ENCODE measurements around the gene DDA1.

- TF ChIP-seq, protein P1, sequence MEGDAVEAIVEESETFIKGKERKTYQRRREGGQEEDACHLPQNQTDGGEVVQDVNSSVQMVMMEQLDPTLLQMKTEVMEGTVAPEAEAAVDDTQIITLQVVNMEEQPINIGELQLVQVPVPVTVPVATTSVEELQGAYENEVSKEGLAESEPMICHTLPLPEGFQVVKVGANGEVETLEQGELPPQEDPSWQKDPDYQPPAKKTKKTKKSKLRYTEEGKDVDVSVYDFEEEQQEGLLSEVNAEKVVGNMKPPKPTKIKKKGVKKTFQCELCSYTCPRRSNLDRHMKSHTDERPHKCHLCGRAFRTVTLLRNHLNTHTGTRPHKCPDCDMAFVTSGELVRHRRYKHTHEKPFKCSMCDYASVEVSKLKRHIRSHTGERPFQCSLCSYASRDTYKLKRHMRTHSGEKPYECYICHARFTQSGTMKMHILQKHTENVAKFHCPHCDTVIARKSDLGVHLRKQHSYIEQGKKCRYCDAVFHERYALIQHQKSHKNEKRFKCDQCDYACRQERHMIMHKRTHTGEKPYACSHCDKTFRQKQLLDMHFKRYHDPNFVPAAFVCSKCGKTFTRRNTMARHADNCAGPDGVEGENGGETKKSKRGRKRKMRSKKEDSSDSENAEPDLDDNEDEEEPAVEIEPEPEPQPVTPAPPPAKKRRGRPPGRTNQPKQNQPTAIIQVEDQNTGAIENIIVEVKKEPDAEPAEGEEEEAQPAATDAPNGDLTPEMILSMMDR (conservative IDR thresholded peaks at IDR 0.05 in 1 of 2, IDR thresholded peaks at IDR 0.05 in 1 of 2; ENCODE audit: extremely low read depth in 1 of 2, insufficient read depth in 1 of 2, low read depth in 1 of 2, low read length in 2 of 2), result no peak
- TF ChIP-seq EZH2 (IDR thresholded peaks at IDR 0.05; ENCODE audit: borderline replicate concordance, low read length), result no peak
Observed at GRCh38 chr19:17334414-17335409, 25.3 kb downstream of the DDA1 start, which contains the start of gene ANO8.
